ENCODE measurements around the gene GPR61.

DNA sequence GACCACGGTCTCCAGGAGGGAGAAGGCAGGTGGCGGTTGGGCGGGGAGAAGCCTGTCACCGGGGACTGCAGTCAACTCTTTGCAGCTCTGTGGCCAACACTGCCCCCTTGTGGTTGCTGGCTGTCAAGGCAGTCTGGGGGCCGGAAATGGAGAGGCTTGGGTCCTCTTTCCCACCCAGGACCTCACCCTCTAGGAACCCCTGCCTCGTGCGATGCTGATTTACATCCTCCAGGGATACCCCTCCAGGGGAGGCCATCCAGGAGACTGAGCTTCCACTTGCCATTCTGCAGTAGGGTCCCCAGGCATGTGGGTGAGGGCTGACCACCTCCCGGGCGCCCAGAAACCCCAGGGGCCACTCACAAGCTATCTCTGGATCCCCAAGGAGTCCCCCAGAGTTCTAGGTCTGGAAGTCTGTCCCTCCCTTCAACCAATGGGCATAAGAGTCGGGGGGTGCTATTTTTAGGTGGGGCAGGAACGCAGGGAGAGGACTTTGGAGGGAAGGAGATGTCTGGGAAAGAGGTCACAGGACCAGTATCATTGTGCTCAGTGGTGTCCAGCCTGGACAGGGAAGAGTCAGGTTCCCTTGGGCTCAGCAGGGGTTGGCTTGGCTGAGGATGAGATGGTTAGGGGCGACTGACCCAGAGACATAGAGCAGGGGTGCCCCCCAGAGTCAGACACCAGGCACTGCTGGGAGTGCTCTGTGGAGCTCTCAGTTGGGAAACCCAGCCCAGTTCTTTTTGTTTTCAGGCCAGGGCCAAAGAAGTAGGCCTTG, 7.1 kb upstream of the GPR61 start:
- TF ChIP-seq CTCF (IDR thresholded peaks at IDR 0.05; ENCODE audit: insufficient read depth, low read length) (peak; percentile 96), POLR2AphosphoS5 (IDR thresholded peaks at IDR 0.05; ENCODE audit: low read depth) (no peak), SPI1 (IDR thresholded peaks at IDR 0.05; ENCODE audit: borderline replicate concordance, low read depth) (no peak), GABPA (IDR thresholded peaks at IDR 0.05; ENCODE audit: low read depth) (no peak)

All from HL-60 (cell line).